Gastroesophageal sphincter (tissue), 3 donors: ENCODE results near the gene KPNA4.

Experiments
- EP300 ChIP-seq: sonication (generic); formaldehyde crosslinking; IDR thresholded peaks from one replicate; pipeline ENCODE4 v1.6.1; 2017; ENCODE audit warnings: antibody characterized with exemption, mild to moderate bottlenecking
- POLR2A ChIP-seq, 2 donors: fragments of 450-650 bp; IDR thresholded peaks; one replicate each; pipeline ENCODE4 v1.6.1; 2017; ENCODE audit warnings: antibody characterized with exemption in 2 of 2, mild to moderate bottlenecking in 2 of 2, moderate library complexity in 1 of 2
- TF ChIP-seq, protein P1 (sequence below), 4 experiments: fragments of 200-600 bp in 2 of 4; fragments of 450-650 bp in 2 of 4; sonication (generic) in 1 of 4; IDR thresholded peaks; one replicate each; pipeline ENCODE4 v1.5.1; 2017 to 2019; ENCODE audit warnings: antibody characterized with exemption in 4 of 4, mild to moderate bottlenecking in 2 of 4, moderate library complexity in 2 of 4

GRCh38 chr3:160545504-160545871, 19.9 kb downstream of the KPNA4 start:
- TF ChIP-seq, protein P1, sequence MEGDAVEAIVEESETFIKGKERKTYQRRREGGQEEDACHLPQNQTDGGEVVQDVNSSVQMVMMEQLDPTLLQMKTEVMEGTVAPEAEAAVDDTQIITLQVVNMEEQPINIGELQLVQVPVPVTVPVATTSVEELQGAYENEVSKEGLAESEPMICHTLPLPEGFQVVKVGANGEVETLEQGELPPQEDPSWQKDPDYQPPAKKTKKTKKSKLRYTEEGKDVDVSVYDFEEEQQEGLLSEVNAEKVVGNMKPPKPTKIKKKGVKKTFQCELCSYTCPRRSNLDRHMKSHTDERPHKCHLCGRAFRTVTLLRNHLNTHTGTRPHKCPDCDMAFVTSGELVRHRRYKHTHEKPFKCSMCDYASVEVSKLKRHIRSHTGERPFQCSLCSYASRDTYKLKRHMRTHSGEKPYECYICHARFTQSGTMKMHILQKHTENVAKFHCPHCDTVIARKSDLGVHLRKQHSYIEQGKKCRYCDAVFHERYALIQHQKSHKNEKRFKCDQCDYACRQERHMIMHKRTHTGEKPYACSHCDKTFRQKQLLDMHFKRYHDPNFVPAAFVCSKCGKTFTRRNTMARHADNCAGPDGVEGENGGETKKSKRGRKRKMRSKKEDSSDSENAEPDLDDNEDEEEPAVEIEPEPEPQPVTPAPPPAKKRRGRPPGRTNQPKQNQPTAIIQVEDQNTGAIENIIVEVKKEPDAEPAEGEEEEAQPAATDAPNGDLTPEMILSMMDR (IDR thresholded peaks at IDR 0.05) = no peak
- TF ChIP-seq EP300 (no peak), POLR2A (IDR thresholded peaks at IDR 0.05) (no peak)
